ENCODE measurements around the gene CERS6.

CERS6 gene

GRCh38 chr2:168802859-168803725 lies 347.0 kb downstream of the CERS6 start:
- H3K9me3 Mint-ChIP-seq = no peaks in the 10 kb centered on the region
- no peak for ATAC-seq
- no peaks in the 10 kb centered on the region for H3K27me3 Mint-ChIP-seq
- no peaks in the 10 kb centered on the region for H3K36me3 Mint-ChIP-seq
- no peak overlapping the region for H3K27ac Mint-ChIP-seq
- no peaks in the 10 kb centered on the region for H3K4me1 Mint-ChIP-seq
- no peak overlapping the region for H3K4me3 Mint-ChIP-seq

GRCh38 chr2:168804214-168804613 lies 348.1 kb downstream of the CERS6 start:
- peak; percentile 28 for ATAC-seq
- H3K27ac Mint-ChIP-seq = no peak overlapping the region
- no peaks in the 10 kb centered on the region for H3K36me3 Mint-ChIP-seq
- H3K4me1 Mint-ChIP-seq = no peaks in the 10 kb centered on the region
- H3K4me3 Mint-ChIP-seq = no peak overlapping the region
- H3K9me3 Mint-ChIP-seq = no peaks in the 10 kb centered on the region
- no peaks in the 10 kb centered on the region for H3K27me3 Mint-ChIP-seq

GRCh38 chr2:168805615-168806014 lies 349.5 kb downstream of the CERS6 start:
- H3K27me3 Mint-ChIP-seq = no peaks in the 10 kb centered on the region
- no peaks in the 10 kb centered on the region for H3K4me1 Mint-ChIP-seq
- H3K9me3 Mint-ChIP-seq = no peaks in the 10 kb centered on the region
- H3K4me3 Mint-ChIP-seq = no peak overlapping the region
- H3K27ac Mint-ChIP-seq = no peak overlapping the region
- no peak for ATAC-seq
- H3K36me3 Mint-ChIP-seq = no peaks in the 10 kb centered on the region

GRCh38 chr2:168809537-168809936 lies 353.5 kb downstream of the CERS6 start:
- H3K27ac Mint-ChIP-seq = no peak overlapping the region
- ATAC-seq = no peak
- no peak overlapping the region for H3K4me3 Mint-ChIP-seq
- H3K27me3 Mint-ChIP-seq = no peaks in the 10 kb centered on the region
- no peaks in the 10 kb centered on the region for H3K36me3 Mint-ChIP-seq
- no peaks in the 10 kb centered on the region for H3K4me1 Mint-ChIP-seq
- H3K9me3 Mint-ChIP-seq = no peaks in the 10 kb centered on the region

- Mint-ChIP-seq H3K36me3 (no peaks in the 10 kb centered on the region), H3K27ac (no peak overlapping the region), H3K4me3 (no peak overlapping the region), H3K27me3 (no peaks in the 10 kb centered on the region), H3K4me1 (no peaks in the 10 kb centered on the region), H3K9me3 (no peaks in the 10 kb centered on the region)
- no peak for ATAC-seq
Measured at GRCh38 chr2:168810235-168810634, 354.2 kb downstream of the CERS6 start.

GRCh38 chr2:168811696-168812095 lies 355.6 kb downstream of the CERS6 start:
- no peak overlapping the region for H3K27ac Mint-ChIP-seq
- H3K4me3 Mint-ChIP-seq = no peak overlapping the region
- ATAC-seq = no peak
- H3K36me3 Mint-ChIP-seq = no peaks in the 10 kb centered on the region
- no peaks in the 10 kb centered on the region for H3K4me1 Mint-ChIP-seq
- H3K9me3 Mint-ChIP-seq = peaks cover 2% of the 10 kb centered on the region
- H3K27me3 Mint-ChIP-seq = peaks cover 8% of the 10 kb centered on the region

GRCh38 chr2:168814046-168814445 lies 358.0 kb downstream of the CERS6 start:
- Mint-ChIP-seq H3K27ac (no peak overlapping the region), H3K4me3 (no peak overlapping the region), H3K36me3 (no peaks in the 10 kb centered on the region), H3K4me1 (no peaks in the 10 kb centered on the region), H3K9me3 (peaks cover 2% of the 10 kb centered on the region), H3K27me3 (peaks cover 8% of the 10 kb centered on the region)
- no peak for ATAC-seq

GRCh38 chr2:168814939-168815907 lies 359.2 kb downstream of the CERS6 start:
- no peaks in the 10 kb centered on the region for H3K4me1 Mint-ChIP-seq
- no peak overlapping the region for H3K4me3 Mint-ChIP-seq
- no peaks in the 10 kb centered on the region for H3K36me3 Mint-ChIP-seq
- H3K27me3 Mint-ChIP-seq = peaks cover 8% of the 10 kb centered on the region
- H3K27ac Mint-ChIP-seq = no peak overlapping the region
- no peak for ATAC-seq
- H3K9me3 Mint-ChIP-seq = peaks cover 2% of the 10 kb centered on the region

GRCh38 chr2:168816369-168816768 lies 360.3 kb downstream of the CERS6 start:
- peaks cover 8% of the 10 kb centered on the region for H3K27me3 Mint-ChIP-seq
- no peak for ATAC-seq
- H3K4me3 Mint-ChIP-seq = no peak overlapping the region
- H3K27ac Mint-ChIP-seq = no peak overlapping the region
- no peaks in the 10 kb centered on the region for H3K36me3 Mint-ChIP-seq
- no peaks in the 10 kb centered on the region for H3K4me1 Mint-ChIP-seq
- H3K9me3 Mint-ChIP-seq = peaks cover 2% of the 10 kb centered on the region

GRCh38 chr2:168819050-168819715 lies 363.1 kb downstream of the CERS6 start:
- no peaks in the 10 kb centered on the region for H3K4me1 Mint-ChIP-seq
- no peak overlapping the region for H3K27ac Mint-ChIP-seq
- no peaks in the 10 kb centered on the region for H3K36me3 Mint-ChIP-seq
- peaks cover 2% of the 10 kb centered on the region for H3K9me3 Mint-ChIP-seq
- peaks cover 8% of the 10 kb centered on the region for H3K27me3 Mint-ChIP-seq
- no peak for ATAC-seq
- no peak overlapping the region for H3K4me3 Mint-ChIP-seq

GRCh38 chr2:168819829-168820489 lies 363.9 kb downstream of the CERS6 start:
- peaks cover 2% of the 10 kb centered on the region for H3K9me3 Mint-ChIP-seq
- no peaks in the 10 kb centered on the region for H3K4me1 Mint-ChIP-seq
- H3K27me3 Mint-ChIP-seq = peaks cover 8% of the 10 kb centered on the region
- ATAC-seq = no peak
- H3K27ac Mint-ChIP-seq = no peak overlapping the region
- H3K36me3 Mint-ChIP-seq = no peaks in the 10 kb centered on the region
- no peak overlapping the region for H3K4me3 Mint-ChIP-seq

GRCh38 chr2:168821577-168821976 lies 365.5 kb downstream of the CERS6 start:
- H3K27ac Mint-ChIP-seq = no peak overlapping the region
- no peaks in the 10 kb centered on the region for H3K9me3 Mint-ChIP-seq
- no peak for ATAC-seq
- H3K4me1 Mint-ChIP-seq = no peaks in the 10 kb centered on the region
- H3K4me3 Mint-ChIP-seq = no peak overlapping the region
- no peaks in the 10 kb centered on the region for H3K36me3 Mint-ChIP-seq
- H3K27me3 Mint-ChIP-seq = peaks cover under 1% of the 10 kb centered on the region

- Mint-ChIP-seq H3K27ac (no peak overlapping the region), H3K27me3 (no peaks in the 10 kb centered on the region), H3K9me3 (no peaks in the 10 kb centered on the region), H3K4me3 (no peak overlapping the region), H3K4me1 (no peaks in the 10 kb centered on the region), H3K36me3 (no peaks in the 10 kb centered on the region)
- no peak for ATAC-seq
Measured at GRCh38 chr2:168821992-168822391, 365.9 kb downstream of the CERS6 start.
